Heart left ventricle (tissue), 16 donors: ENCODE data around the gene SORCS1. TPM values are rescaled to one million over a fixed set of nuclear protein-coding genes. Genes with fewer than 3 reads are reported as not detected.

Experiments
- ATAC-seq, 4 donors: fragments of 200-7000 bp; cut with Tn5 transposase; one replicate each; pipeline ENCODE4 v1.9.1; 2020 to 2022; ENCODE audit warnings: moderate library complexity in 4 of 4, mild to moderate bottlenecking in 3 of 4, moderate number of reproducible peaks in 1 of 4
- DNase-seq, 5 donors: peaks; one replicate each; pipeline ENCODE4 v3.0.0-alpha.2; 2020
- H3K27ac ChIP-seq, 12 donors: fragments of 200-600 bp; sonication (generic) in 4 of 12; one replicate each; pipeline versions ENCODE4 v1.5.0 to v1.8.0; 2016 to 2022; ENCODE audit warnings: mild to moderate bottlenecking in 2 of 12
- H3K27me3 ChIP-seq, 9 donors: fragments of 200-600 bp; sonication (generic) in 2 of 9; one replicate each; pipeline versions ENCODE4 v1.5.1 to v1.8.0; 2016 to 2022; ENCODE audit warnings: mild to moderate bottlenecking in 3 of 9
- H3K36me3 ChIP-seq, 9 donors: fragments of 200-600 bp; sonication (generic) in 2 of 9; one replicate each; pipeline versions ENCODE4 v1.5.0 to v1.8.0; 2018 to 2022; ENCODE audit warnings: mild to moderate bottlenecking in 2 of 9
- H3K4me1 ChIP-seq, 12 donors: fragments of 200-600 bp; sonication (generic) in 4 of 12; one replicate each; pipeline versions ENCODE4 v1.5.0 to v1.8.0; 2016 to 2022; ENCODE audit warnings: mild to moderate bottlenecking in 3 of 12
- H3K4me3 ChIP-seq, 12 donors: fragments of 200-600 bp; sonication (generic) in 4 of 12; one replicate each; pipeline versions ENCODE4 v1.5.0 to v1.8.0; 2017 to 2022; ENCODE audit warnings: mild to moderate bottlenecking in 9 of 12, moderate library complexity in 4 of 12
- H3K9me3 ChIP-seq, 12 donors: fragments of 200-600 bp; sonication (generic) in 4 of 12; one replicate each; pipeline versions ENCODE4 v1.5.0 to v1.8.0; 2016 to 2022; ENCODE audit warnings: mild to moderate bottlenecking in 1 of 12
- POLR2A ChIP-seq, 2 donors: fragments of 450-650 bp; IDR thresholded peaks; one replicate each; pipeline ENCODE4 v1.6.1; 2017; ENCODE audit warnings: antibody characterized with exemption in 2 of 2, mild to moderate bottlenecking in 2 of 2, moderate library complexity in 2 of 2
- WGBS, 4 donors: extraction: QIAGEN DNeasy Blood & Tissue Kit in 2 of 4; methylation state at CpG; one replicate each; pipeline versions ENCODE4 v1.1.5 to v1.1.7; 2013 to 2018; 5-methylcytosine and 5-hydroxymethylcytosine counted together
- intact Hi-C, 10 donors: fragments of 100-400 bp; cut with DNase I; formaldehyde crosslinking; loops; one replicate each; pipeline versions ENCODE4 v1.11.1 to v1.14.2; 2022
- polyA plus RNA-seq, 2 donors: library from polyadenylated mRNA; stranded (reverse); fragments of 200-250 nt; gene quantifications; one replicate each; pipeline ENCODE4 v1.2.3, GENCODE V29; 2013
- total RNA-seq, 9 donors: library from RNA; depleted of rRNA in 2 of 9; stranded (reverse); fragments of >200 nt in 2 of 9; fragmentation: NEBNext Ultra II Directional in 3 of 9; extraction: Animal tissue kit (Norgen Biotek cat#: 25700) in 3 of 9; gene quantifications; one replicate each; pipeline versions ENCODE4 v1.1.0 to v1.2.4, GENCODE V29; 2016 to 2023
- TF ChIP-seq, protein P1 (sequence below), 12 donors: fragments of 200-600 bp; sonication (generic) in 4 of 12; IDR thresholded peaks; one replicate each; pipeline versions ENCODE4 v1.5.0 to v1.8.0; 2018 to 2022; ENCODE audit warnings: antibody characterized with exemption in 12 of 12, mild to moderate bottlenecking in 5 of 12
- donor health status: ischemic (EF 13 %, LVEDD 7.1; RV severe dilation, severe dysfunction).
- donor health status: healthy with polysubstance abuse.
- donor health status: DM: no; HTN: yes; CAD: no.
- donor health status: DM: no; HTN: no; CAD: no.
- donor health status: ischemic (EF 25% LVEDD 6.9; RV normal size, moderate dysfunction).
- donor health status: ischemic (EF 25% LVEDD 5.7; RV mildly dilated, moderate dysfunction).
- donor health status: healthy.
- donor health status: DM: yes; HTN: yes; CAD: no.
- donor health status: ischemic (EF 35%, LVEDD 5.7; RV mildly dilated, moderate dysfunction).
- donor health status: nonischemic (EF 11% LVEDD 7.7; RV severe dilation, severe dysfunction).
- donor health status: DM: yes; HTN: yes; CAD: no.
- donor health status: PGD.
- donor health status: ischemic (EF 29% LVEDD 5.4; RV normal size, mild dysfunction).
- donor health status: nonischemic (EF 23%, LVEDD 6.1; RV moderate dilation, normal function).

The SORCS1 gene
- total and polyA plus RNA-seq, 11 donors = 0.23 to 5.7 (median 1.1) TPM

DNA sequence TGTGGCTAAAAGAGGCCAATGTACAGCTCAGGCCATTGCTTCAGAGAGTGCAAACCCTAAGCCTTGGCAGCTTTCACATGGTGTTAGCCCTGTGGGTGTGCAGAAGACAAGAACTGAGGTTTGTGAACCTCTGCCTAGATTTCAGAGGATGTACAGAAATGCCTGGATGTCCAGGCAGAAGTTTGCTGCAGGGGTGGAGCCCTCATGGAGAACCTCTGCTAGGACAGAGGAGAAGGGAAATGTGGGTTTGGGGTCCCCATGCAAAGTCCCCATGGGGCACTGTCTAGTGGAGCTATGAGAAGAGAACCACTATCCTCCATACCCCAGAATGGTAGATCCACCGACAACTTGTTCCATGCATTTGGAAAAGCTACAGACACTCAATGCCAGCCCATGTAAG is 12.4 kb downstream of the SORCS1 start:
- intact Hi-C loops = no loop called here
- no peak for DNase-seq
- no peak for ATAC-seq
- TF ChIP-seq, protein P1, sequence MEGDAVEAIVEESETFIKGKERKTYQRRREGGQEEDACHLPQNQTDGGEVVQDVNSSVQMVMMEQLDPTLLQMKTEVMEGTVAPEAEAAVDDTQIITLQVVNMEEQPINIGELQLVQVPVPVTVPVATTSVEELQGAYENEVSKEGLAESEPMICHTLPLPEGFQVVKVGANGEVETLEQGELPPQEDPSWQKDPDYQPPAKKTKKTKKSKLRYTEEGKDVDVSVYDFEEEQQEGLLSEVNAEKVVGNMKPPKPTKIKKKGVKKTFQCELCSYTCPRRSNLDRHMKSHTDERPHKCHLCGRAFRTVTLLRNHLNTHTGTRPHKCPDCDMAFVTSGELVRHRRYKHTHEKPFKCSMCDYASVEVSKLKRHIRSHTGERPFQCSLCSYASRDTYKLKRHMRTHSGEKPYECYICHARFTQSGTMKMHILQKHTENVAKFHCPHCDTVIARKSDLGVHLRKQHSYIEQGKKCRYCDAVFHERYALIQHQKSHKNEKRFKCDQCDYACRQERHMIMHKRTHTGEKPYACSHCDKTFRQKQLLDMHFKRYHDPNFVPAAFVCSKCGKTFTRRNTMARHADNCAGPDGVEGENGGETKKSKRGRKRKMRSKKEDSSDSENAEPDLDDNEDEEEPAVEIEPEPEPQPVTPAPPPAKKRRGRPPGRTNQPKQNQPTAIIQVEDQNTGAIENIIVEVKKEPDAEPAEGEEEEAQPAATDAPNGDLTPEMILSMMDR (IDR thresholded peaks at IDR 0.05) = no peak
- TF ChIP-seq POLR2A (IDR thresholded peaks at IDR 0.05) = no peak
- Histone ChIP-seq H3K9me3 (peaks cover 0 to 16% (median 1%) of the 10 kb centered on the region in 12 donors), H3K36me3 (no peaks in the 10 kb centered on the region), H3K4me3 (no peak overlapping the region), H3K27ac (no peak overlapping the region), H3K27me3 (no peaks in the 10 kb centered on the region), H3K4me1 (no peaks in the 10 kb centered on the region)
- WGBS, 4 donors = 83 to 100% (median 91%) methylated on average over 1 of the region's 1 CpG; no CpG with 5 or more reads in 1 of the 4 donors

DNA sequence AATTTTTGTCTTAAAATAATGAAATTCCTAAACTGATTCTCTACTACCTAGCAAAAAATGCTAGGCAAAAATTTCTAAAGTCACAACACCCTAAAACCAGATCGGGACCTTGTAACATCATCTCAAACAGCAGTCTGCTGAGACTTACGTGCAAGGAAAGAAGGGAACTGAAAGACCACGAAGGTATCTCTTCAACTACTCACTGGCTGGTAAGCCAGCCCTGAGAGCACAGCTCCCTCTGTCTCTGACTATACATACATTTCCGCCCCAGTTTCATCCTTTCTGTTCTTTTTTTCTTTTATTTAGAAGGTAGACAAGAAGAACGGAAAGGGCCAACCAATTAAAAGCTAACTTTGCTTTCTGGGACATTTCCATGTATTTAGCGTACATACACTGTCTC is 15.6 kb downstream of the SORCS1 start:
- ATAC-seq = no peak
- peaks cover 0 to 16% (median 1%) of the 10 kb centered on the region in 12 donors for H3K9me3 ChIP-seq
- no peaks in the 10 kb centered on the region for H3K4me1 ChIP-seq
- H3K4me3 ChIP-seq = no peak overlapping the region
- H3K27me3 ChIP-seq = no peaks in the 10 kb centered on the region
- no peak for TF ChIP-seq POLR2A (IDR thresholded peaks at IDR 0.05)
- TF ChIP-seq, protein P1 (IDR thresholded peaks at IDR 0.05) = no peak
- no peak overlapping the region for H3K27ac ChIP-seq
- intact Hi-C loops = loop anchor here in 1 of 10 donors (10.0 kb wide), 1 partner anchor 444 kb away; no protein-coding TSS in a partner anchor
- WGBS, 4 donors = 83 to 90% (median 87%) methylated on average over 6 of the region's 6 CpGs
- no peaks in the 10 kb centered on the region for H3K36me3 ChIP-seq
- DNase-seq = no peak

DNA sequence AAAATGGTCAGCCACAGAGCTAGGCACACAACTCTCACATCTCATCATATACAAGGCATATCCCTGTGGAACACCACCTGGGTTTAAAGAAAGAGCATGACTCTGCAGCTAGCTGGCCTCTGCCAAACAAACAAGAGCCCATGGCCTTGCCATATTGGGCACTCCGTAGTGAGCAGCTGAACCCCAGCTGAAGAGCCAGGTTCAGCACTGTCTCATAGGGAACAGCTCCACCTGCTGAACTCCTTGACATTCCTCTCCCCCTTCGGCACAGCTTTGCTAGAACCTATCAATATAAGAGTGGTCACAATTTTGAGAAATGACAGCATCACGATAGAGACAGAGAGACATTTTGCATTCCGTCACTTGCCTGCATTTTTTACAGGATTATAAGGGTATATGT is 20.0 kb downstream of the SORCS1 start:
- intact Hi-C loops = loop anchor here in 1 of 10 donors (10.0 kb wide), 1 partner anchor 440 kb away; no protein-coding TSS in a partner anchor
- no peaks in the 10 kb centered on the region for H3K9me3 ChIP-seq
- no peak overlapping the region for H3K4me3 ChIP-seq
- H3K27ac ChIP-seq = no peak overlapping the region
- H3K4me1 ChIP-seq = no peaks in the 10 kb centered on the region
- no peaks in the 10 kb centered on the region for H3K27me3 ChIP-seq
- peak in 1 of 4 donors; percentile 34 for ATAC-seq
- no peak for TF ChIP-seq POLR2A (IDR thresholded peaks at IDR 0.05)
- TF ChIP-seq, protein P1 (IDR thresholded peaks at IDR 0.05) = peak in 4 of 12 donors; percentile 9 to 18 (median 12)
- H3K36me3 ChIP-seq = no peaks in the 10 kb centered on the region
- WGBS, 4 donors = 24 to 35% (median 29%) methylated on average over 4 of the region's 4 CpGs
- no peak for DNase-seq

DNA sequence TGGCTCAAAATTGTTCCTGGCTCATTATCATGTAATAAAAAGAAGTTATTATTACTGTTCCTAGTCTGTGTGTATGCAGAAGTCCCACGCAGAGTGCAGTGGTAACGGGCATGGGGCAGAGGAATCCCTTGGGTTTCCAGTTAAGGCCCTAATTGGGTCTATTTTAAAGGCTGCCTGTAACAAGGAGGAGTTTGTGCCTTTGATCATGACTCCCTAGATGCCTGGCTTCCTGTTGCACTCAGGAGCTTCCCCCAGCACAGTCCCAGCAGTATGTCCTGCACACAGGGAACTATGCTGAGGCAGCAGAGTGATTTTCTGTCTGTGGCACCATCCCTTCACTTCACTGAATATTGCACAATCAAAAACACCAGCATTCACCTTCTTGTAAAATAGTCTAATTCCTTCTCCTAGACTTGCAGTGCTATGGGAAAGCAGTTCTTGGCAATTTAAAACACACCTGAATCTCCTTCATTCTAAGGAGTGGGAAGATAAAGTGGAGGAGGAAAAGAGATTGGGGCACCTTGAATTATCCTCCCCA is 22.9 kb downstream of the SORCS1 start:
- DNase-seq = no peak
- intact Hi-C loops = loop anchor here in 1 of 10 donors (10.0 kb wide), 1 partner anchor 437 kb away; no protein-coding TSS in a partner anchor
- ATAC-seq = peak in 1 of 4 donors; percentile 34
- H3K27me3 ChIP-seq = no peaks in the 10 kb centered on the region
- H3K4me1 ChIP-seq = no peaks in the 10 kb centered on the region
- no peak overlapping the region for H3K4me3 ChIP-seq
- 54 to 66% (median 59%) methylated on average over 2 of the region's 2 CpGs for WGBS, 4 donors
- no peak overlapping the region for H3K27ac ChIP-seq
- no peaks in the 10 kb centered on the region for H3K36me3 ChIP-seq
- TF ChIP-seq POLR2A (IDR thresholded peaks at IDR 0.05) = no peak
- TF ChIP-seq, protein P1 (IDR thresholded peaks at IDR 0.05) = no peak
- no peaks in the 10 kb centered on the region for H3K9me3 ChIP-seq
